NCI-H2029 treated with DMSO at 0.1 percent for 48 hours (cell line): ENCODE results near the gene LDLRAD4.

Experiments used
- DNase-seq: peaks from one replicate; lab custom pipeline; 2025; lab: John Stamatoyannopoulos, UW

LDLRAD4 gene

DNA sequence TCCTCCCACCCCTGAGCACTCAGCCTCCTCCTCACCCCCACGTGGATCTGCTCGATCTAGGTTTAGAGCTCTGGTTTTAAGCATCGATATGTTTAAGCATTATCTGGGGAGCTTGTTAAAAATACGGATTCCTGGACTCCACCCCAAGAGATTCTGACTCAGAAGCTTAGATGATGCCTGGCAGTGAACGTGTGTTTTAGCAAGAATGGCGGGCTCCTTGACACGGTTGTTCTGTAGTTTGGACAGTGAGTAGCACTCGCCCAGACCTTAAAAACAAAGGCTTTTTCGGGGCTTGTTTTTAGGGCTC, 47.3 kb downstream of the LDLRAD4 start:
- no peak for DNase-seq

DNA sequence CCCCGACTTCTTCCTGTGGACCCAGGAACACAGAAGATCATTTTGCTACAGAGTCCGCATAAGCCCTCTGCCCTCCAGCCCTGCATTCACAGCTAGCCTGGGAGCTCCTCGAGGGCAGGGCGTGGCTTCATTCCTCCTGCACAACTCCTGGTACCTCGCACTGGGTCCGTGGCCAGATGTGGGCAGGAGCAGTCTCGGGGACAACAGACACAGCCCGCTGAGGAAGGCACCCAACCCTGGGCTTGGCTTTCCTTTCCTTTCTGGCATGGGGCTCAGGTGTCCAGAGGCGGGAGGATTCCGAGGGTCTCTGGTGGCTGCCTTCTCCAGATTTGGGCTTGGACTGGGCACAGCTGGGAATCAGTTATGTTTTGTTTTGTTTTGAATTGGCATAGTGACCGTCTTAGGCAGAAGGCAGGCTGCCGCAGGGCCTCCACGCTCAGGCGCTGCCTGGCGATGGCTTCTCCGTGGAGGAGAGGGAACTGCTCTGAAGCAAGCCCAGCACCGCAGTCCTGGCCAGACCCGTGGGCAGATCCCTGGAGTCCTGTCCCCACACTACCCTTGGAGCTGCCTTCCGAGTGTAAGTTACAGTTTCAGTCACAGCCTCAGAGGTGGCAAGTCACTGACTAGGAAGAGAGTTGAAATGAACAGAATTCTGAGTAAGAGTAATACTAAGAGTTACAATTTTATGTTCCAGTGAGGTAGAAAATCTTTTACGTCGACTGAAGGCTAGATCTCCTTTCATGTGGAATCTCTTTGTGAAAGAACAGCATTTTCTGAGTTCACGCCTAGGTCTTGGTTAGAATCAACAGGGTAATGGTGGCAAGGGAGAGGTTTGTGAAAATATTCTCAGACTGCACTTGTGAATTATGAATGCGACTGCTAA, 47.9 kb downstream of the LDLRAD4 start:
- no peak for DNase-seq

DNA sequence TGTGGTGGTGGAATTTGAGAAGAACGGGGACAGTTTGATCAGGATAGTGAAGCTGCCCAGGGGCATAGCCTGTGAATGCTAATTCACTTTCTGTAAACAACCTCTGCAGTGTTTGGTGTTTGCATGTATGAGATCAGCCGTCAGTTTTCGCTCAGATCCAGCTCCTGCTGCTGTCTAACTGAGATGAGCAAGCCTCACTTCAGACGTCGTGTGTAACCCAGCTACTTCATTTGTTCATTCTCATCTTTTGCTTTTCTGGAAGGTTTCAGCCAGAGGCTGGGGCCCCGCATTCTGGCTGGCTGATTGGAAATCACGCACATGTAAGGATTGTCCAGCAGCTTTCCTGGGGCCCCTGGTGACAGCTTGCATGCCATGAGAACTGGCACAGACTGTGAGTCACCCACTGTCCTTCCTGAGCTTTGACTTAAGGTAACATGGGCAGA, 48.9 kb downstream of the LDLRAD4 start:
- no peak for DNase-seq

DNA sequence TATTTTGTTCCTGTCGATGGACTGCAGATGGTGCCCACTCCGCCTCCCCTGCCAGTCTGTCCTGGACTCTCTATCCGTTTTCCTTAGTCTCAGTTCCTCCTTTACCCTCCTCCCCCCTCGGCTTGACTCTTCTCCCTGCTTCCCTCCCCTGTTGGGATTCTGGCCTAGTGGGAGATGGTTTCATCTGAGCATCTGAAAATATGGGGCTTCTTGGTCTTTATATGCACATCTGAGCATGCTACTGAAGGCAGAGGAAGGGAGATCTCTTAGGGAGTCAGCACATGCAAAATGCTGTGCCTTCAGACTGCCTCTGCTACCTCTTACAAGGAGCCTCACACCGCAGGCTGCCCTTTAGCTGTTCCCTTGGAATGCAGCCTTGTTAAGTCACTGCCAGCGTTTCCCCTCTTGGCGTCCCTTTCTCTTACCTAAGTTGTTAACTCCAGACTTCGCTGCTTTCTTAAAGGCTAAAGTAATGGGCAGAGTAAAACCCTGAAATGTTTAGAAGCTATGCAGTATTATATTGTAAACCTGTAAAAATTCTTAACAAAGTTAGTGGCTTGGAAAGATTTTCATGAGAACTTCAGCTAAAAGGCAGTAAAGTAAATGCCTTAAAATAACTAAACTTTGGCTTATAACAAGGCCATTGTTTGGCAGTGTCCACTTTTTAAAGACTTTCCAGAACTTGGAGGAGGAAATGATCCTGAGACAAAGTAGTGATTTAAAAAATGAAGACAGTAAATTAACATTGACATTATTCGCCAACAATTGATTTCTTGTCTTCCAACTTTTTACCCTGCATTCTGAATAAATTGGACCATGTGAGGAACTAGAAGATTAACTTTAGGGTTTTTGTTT, 49.8 kb downstream of the LDLRAD4 start:
- no peak for DNase-seq

DNA sequence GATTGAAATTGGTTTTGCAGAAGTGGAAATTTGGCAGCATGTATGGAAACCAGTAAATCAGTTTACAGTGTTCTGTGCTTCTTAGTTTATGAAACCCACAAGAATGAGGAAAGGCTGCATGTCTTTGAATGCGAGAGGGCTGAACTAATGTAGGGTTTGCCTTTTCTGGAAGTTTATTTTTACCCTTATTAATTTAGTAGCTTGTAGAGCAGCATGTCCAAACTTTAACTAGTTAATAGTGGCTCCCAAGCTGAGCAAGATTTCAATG, 50.4 kb downstream of the LDLRAD4 start:
- no peak for DNase-seq

DNA sequence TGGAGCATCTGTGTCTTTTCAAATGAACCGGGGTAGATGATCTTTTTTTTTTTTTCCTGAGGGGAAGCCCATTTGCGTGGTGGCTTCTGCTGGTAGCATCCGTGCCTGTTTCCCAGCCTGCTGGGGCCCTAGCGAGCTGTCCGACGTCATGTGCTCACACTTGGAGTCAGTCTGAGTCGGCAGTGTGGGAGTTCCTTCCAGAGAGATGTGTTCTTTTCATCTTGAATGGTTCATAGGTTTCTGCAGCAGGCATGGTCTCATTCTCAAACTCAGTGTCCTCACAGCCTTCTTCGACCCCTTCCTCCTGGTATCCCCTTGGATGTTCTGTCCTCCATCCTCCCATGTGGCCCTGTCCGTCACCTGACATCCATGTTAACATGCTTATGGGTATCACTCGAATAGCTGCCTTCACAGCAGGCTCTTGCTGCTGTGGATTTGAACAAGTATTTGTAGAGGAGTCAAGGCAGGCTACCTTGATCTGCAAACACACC, 51.0 kb downstream of the LDLRAD4 start:
- no peak for DNase-seq

DNA sequence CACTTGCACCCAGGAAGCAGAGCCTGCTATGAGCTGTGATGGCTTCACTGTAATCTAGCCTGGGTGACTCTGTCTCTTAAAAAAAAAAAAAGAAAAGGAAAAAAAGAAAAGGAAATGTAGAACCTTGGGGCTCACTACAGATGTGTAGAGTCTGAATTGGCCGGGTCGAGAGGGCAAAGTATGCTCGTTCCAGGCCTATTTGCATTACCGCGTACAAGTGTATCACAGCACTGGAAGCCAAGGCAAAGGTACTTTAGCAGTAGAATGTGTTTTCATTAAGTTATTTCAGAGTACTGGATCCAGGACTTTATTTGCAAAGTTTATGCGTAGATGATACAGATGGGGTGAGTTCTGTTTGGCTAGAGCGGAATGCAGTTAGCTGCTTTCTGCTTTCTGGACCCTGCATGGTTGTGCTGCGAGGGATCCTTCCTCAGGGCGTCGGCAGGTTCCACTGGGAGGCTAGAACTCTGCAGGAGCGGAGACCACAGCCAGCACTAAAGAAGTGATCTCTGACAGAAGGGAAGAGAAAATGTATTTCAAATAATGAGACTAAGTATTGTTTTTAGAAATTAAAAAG, 51.8 kb downstream of the LDLRAD4 start:
- DNase-seq: no peak

DNA sequence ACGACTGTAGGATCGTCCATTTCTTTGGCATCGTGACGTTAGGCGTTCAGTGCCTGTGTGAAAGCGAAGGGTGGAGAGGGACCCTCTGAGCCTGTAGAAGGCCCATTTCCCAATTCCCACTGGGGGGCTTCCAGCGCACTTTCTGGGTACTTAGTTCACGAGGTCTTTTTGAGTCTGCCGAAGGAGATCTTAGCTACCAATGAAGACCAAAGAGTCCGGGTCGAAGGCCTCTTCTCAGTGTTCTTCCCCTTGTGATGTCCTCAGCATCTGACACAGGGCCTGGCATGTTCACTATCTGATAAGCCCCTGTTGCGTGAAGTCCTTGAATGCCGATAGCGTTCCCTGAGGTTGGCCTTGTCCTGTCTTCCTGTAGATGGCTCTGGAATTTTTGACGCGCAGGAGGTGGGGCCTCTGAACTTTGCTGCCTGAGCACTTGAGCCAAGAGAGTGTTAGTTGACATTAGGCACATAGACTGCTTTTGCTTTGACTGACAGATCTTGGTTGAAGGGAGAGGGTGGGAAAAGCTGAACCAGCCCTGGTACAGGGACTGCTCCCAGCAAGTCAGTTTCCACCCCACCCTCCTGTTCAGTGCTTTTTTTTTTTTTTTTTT, 52.8 kb downstream of the LDLRAD4 start:
- DNase-seq: no peak

DNA sequence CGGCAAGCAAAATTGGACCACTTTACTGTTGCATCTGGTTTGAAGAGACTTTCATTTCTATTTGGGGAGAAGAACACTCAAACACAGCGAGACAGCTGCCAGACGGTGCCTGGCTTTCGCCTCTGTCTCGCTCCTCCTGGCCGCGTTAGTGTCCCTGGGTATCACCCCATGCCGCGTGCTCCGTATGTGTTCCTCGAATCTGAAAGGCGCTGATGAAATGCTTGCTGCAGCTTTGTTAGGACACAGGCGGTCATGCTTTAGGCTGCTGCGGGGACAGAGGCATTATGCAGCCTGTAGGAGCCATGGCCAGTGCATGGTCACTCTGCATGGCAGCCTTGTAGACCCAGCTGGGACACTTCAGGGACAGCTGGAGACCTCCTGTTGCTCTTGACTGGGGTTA, 53.9 kb downstream of the LDLRAD4 start:
- DNase-seq: no peak

DNA sequence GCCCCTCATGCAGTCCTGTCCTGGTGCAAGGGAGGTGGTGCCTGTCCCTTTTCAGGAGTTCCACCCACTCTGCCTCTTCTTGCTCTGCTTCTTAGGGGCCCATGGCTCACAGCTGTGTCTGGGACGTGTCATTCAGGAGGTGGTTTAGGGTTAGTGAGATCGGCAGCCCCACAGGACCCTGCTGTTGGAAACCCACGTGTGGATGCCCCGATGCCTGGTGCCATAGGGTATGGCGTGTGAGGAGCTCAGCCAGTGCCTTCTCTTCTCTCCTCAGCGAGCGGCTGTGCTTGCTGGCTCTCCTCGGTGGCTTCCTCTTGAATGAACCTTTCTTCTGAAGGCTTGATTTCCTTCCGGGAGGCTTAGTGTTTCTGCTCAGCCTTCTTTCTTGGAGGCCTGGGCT, 55.2 kb downstream of the LDLRAD4 start:
- DNase-seq: no peak

DNA sequence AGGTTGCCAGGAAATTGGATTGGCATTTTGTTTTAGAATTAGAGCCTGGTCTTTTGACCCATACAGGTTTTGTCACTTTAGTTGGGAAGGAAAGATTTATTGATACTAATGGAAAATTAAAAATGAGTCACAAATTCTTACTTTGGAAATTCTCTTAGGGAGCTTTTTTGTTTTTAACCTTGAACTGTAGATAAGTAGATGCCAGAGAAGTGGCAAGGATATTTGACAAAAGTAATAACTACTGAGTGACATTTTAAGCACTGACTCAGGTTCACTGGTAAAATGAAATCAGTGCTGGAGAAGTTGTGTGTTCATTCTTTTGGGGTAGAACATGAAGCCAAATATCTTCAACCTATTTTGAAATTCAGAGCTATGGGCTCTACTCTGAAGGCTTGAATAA, 56.5 kb downstream of the LDLRAD4 start:
- DNase-seq: no peak

DNA sequence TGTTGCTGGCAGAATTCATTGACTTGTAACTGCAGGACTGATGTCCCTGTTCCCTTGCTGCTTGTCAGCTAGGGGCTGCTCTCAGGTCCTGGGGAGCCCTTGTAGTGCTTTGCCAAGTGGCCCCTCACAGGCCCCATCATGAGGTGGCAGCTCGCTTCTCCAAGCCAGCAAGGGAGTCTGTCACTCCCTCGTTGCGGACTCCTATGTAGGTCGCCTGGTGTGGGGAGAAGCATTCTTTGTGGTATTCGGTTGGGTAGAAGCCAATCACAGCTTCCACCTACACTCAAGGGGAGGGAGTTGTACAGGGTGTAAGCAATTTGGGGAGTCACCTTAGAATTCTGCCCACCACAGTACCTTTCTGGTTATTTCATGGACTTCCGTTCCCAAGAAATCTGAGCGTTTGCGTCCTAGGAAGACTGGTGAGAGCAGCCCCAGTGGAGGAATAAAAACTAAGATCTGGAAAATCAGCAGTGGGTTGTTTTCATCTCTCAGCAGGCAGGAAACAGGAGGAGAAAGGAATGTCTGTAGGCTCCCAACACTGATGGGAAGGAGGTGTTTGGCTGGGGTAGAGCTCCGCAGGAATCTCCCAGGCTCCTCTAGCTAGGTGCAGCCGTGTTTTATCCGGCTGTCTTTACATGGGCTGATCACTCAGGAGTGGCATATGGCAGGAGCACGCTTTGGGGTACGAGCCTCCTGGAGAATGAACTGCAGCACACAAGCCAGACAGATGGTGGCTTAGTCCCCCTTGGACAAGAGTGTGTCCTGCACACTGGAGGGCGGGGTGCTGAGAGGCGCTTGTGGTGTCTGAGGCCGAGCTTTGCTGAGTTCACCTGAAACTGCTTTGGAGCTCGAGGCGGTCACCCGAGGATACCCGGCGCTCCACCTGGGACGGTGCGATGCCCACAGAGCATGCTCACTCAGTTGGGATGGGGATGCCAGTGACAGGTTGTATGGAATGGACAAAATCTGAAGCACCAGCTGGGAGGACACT, 58.3 kb downstream of the LDLRAD4 start:
- no peak for DNase-seq

DNA sequence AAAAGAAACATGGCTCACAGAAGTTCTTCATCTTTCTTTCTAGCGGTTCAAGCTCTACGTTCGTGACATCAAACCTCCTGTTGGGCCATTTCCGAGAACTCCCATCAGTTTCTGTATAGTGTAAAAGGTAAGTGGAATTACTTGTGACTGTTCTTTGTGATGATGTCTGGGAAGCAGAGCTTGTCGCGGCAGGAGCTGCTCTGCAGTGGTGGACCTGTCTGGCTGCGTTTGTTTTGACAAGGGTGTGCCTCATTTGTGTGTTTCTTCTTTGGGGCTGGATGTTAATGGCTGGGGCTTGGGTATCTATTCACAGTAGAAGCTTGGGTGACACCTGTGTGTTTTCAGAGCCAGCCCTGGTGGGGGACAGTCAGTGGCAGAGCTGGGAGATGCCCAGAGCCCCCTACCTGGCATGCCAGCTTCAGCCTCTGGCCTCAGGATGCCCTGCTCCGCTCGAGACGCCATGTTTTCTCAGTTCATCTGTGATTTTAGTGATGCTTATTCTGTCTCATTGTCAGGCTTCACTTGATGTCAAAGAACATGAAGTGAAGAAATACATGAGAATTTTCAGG, 59.6 kb downstream of the LDLRAD4 start:
- no peak for DNase-seq

DNA sequence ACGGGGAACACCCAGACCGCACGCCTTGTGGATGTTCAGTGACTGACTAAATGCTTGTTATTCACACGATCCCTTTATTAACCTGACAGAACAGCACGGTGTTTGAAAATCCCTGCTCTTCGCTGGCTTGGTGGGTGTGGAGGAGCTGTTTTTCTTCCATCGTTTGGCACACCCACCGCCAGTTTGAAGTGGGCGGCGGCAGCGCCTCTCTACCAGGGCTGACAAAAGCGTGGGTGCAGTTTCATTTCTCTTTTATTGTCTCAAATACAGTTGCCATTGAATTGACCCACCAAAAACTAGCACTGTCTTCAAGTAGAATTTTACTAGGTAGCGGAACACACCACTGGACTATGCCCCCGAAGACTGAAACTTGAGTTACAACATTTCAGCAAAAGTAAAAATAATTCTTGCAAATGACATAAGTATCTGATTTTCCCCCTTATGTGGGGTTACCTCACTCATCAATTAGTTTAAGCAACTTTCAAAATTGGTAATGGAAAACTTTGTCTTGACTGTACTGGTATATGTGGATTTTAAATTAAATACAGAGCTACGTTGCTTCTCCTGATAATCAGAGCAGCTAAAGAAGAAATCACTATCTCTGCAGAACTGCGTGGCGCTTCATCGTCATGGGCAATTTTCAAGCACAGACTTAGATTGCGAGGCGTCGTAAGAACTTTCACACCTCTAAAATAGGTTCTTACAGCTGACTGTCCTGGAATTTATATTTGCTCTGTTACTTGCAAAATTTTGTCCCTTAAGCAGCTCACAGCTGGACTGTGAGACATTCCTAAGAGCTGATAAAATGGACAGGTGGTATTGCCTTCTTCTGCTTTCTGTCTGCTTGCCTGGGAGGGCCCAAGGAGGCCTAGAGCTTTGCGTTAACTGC, 60.9 kb downstream of the LDLRAD4 start:
- no peak for DNase-seq

DNA sequence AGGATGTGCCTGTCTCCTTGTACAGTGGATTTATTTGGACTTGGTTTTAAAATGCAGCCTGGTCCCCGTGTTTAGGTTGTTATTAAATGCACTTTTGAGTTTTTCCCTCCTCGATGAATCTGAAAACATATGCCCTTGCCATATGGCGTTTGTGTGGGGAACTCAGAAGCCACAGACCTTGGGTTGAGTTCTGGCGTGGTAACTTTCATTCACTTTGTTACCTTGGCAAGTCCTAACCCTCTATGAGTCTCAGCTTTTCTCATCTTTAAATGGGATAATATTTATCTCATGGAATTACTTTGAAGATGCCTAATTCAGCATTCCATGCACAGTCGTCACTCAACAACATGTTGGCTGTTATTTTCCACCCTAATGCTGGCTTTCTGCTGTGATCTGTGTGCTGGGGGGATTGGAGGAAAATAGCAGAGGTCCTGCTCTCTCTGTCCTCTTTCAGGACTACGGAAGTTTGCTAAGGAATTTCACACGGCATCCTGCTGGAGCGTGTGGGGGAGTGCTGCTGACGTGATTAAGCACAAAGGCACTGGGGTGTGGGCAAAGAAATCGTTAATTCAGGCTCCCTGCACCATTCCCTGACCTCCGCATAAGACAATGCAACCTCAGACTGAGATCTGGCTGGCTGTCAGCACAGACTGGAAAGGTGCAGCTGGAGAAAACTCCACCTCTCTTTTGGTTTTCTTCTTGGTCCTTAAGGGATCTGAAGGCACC, 61.7 kb downstream of the LDLRAD4 start:
- no peak for DNase-seq

DNA sequence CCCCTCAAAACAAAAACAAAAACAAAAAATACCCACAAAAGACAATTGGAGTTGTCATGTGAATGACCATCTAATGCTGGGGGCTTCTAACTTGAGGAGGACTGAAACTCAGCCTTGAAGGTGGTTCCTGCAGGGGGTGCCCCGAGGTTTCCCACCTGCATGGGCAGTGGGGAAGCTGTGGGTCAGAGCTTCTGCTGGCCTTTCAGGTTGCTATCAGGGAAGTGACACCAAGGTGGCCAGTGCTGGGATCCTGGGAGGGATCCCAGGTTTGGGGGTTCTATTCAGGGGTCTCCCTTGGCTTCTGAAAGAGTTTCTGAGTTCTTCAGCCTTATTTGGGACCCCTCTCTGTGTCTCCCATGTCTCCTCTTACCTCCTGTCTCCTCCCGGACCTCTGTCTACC, 62.8 kb downstream of the LDLRAD4 start:
- no peak for DNase-seq

DNA sequence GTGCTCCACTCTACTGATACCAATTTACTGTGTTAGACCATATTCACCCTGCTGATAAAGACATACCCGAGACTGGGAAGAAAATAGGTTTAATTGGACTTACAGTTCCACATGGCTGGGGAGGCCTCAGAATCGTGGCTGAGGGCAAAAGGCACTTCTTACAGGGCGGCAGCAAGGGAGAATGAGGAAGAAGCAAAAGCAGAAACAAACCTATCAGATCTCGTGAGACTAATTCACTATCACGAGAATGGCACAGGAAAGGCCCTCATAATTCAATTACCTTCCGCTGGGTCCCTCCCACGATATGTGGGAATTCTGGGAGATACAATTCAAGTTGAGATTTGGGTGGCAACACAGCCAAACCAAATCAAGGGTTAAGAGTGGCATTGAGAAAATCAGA, 65.2 kb downstream of the LDLRAD4 start:
- DNase-seq: no peak

DNA sequence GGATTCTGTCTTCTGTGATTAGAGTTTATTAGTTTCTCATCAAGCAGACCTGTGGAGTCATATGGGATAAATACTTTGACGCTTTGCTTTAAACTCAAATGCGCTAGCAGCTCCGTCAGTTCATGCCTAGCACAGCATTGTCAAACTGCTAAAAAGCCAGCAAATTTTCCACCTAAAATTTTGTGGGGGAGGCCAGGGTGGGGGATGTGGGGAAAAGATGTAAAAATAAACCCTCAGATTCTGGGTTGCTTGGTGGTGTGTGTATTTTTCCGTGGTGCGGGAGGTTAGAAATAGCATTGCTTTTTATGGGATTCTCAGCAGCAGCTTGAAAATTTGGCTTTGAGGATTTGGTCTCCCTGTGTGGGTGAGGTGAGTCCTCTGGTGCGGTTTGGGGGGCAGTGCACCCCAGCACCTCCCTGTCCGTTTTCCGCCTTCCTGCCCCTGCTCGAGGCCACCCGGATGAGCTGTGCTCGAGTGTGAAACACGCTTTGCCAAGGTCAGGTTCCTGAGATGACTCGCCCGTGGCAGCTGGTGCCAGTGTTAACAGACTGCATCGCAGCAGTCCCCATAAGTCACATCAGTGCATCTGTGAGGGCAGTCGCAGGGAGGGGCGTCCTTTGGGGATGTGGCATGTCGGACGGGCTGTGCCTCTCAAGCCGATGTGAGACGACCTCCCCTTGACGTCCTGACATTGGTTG, 65.9 kb downstream of the LDLRAD4 start:
- no peak for DNase-seq

DNA sequence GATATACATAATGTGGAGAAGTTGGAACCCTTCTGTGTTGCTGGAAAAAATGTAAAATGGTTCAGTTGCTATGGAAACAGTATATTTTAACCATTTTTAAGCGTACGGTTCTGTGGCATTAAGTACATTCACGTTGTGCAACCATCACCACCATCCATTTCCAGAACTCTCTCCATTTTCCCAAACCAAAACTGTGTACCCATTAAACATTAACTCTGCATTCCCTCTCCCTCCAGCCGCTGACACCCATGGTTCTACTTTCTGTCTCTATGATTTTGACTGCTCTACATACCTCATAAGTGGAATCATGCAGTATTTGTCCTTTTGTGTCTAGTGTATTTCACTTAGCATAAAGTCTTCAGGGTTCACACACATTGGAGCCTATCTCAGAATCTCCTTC, 67.3 kb downstream of the LDLRAD4 start:
- no peak for DNase-seq
